HG03439 (cell line): ENCODE data around the gene PTER.

Source experiments
- ATAC-seq: cut with Tn5 transposase; IDR thresholded peaks from one replicate; pipeline ENCODE4 v1.9.1; 2021; ENCODE audit warnings: mild to moderate bottlenecking, moderate library complexity; ENCODE audit not compliant: unreplicated experiment

PTER gene

GRCh38 chr10:16436758-16437539 is at the start of gene PTER:
TSS of gene PTER (plus strand) at chr10:16437010. CDS start at chr10:16484385, 47,375 bp downstream.
- ATAC-seq = peak; percentile 97

- no peak for ATAC-seq
Observed at GRCh38 chr10:16392531-16393069, 44.2 kb upstream of the PTER start.

- no peak for ATAC-seq
Observed at GRCh38 chr10:16393271-16393858, 43.4 kb upstream of the PTER start.

- no peak for ATAC-seq
Observed at GRCh38 chr10:16401416-16401815, 35.4 kb upstream of the PTER start.

- no peak for ATAC-seq
Observed at GRCh38 chr10:16408379-16408778, 28.4 kb upstream of the PTER start.

GRCh38 chr10:16417341-16417740 is 19.5 kb upstream of the PTER start:
- ATAC-seq = no peak

GRCh38 chr10:16423599-16423998 is 13.2 kb upstream of the PTER start:
- ATAC-seq = no peak

GRCh38 chr10:16425449-16425848 is 11.4 kb upstream of the PTER start:
- no peak for ATAC-seq

- ATAC-seq = no peak
Observed at GRCh38 chr10:16429539-16429938, 7.3 kb upstream of the PTER start.

- ATAC-seq = peak; percentile 1
Observed at GRCh38 chr10:16436367-16436757, 448 bp upstream of the PTER start.

GRCh38 chr10:16437540-16437894 is 707 bp downstream of the PTER start:
- peak; percentile 4 for ATAC-seq

GRCh38 chr10:16439295-16439694 is 2.5 kb downstream of the PTER start:
- no peak for ATAC-seq

GRCh38 chr10:16440396-16441133 is 3.8 kb downstream of the PTER start:
- ATAC-seq = no peak

- ATAC-seq = no peak
Observed at GRCh38 chr10:16441173-16441840, 4.5 kb downstream of the PTER start.

- no peak for ATAC-seq
Observed at GRCh38 chr10:16442914-16443313, 6.1 kb downstream of the PTER start.

GRCh38 chr10:16445770-16446469 is 9.1 kb downstream of the PTER start:
- no peak for ATAC-seq

- ATAC-seq = no peak
Observed at GRCh38 chr10:16449454-16449853, 12.6 kb downstream of the PTER start.

GRCh38 chr10:16458166-16458955 is 21.6 kb downstream of the PTER start:
- no peak for ATAC-seq

GRCh38 chr10:16459423-16459939 is 22.7 kb downstream of the PTER start:
- ATAC-seq = no peak

GRCh38 chr10:16466001-16466400 is 29.2 kb downstream of the PTER start:
- ATAC-seq = no peak
